Measurements from ENCODE around the gene MC3R.
"Not testable (repeated sequence)": the region's sequence is repeated elsewhere in the genome, so short reads cannot be mapped to it uniquely, and the experiment has no call there.

MC3R gene

GRCh38 chr20:56247954-56248782, at the start of gene MC3R:
Gene MC3R (plus strand): TSS chr20:56248732. CDS start chr20:56248844, 112 bp downstream.
- DNase-seq: peak; percentile 44

- no peak for DNase-seq
Observed at GRCh38 chr20:56200456-56200855, 48.1 kb upstream of the MC3R start.

- DNase-seq: no peak
Observed at GRCh38 chr20:56202493-56203077, 45.9 kb upstream of the MC3R start.

- DNase-seq: no peak
Observed at GRCh38 chr20:56204206-56204605, 44.3 kb upstream of the MC3R start.

GRCh38 chr20:56205346-56205745, 43.2 kb upstream of the MC3R start:
- no peak for DNase-seq

- DNase-seq: no peak
Observed at GRCh38 chr20:56207656-56208055, 40.9 kb upstream of the MC3R start.

- no peak for DNase-seq
Observed at GRCh38 chr20:56208121-56208520, 40.4 kb upstream of the MC3R start.

- DNase-seq: no peak
Observed at GRCh38 chr20:56211051-56211450, 37.5 kb upstream of the MC3R start.

GRCh38 chr20:56212091-56212490, 36.4 kb upstream of the MC3R start:
- no peak for DNase-seq

GRCh38 chr20:56213321-56213720, 35.2 kb upstream of the MC3R start:
- DNase-seq: no peak

GRCh38 chr20:56215115-56215514, 33.4 kb upstream of the MC3R start:
- no peak for DNase-seq

- no peak for DNase-seq
Observed at GRCh38 chr20:56217829-56218228, 30.7 kb upstream of the MC3R start.

GRCh38 chr20:56221186-56221585, 27.3 kb upstream of the MC3R start:
- DNase-seq: not testable (repeated sequence)

- DNase-seq: no peak
Observed at GRCh38 chr20:56222201-56222600, 26.3 kb upstream of the MC3R start.

GRCh38 chr20:56222945-56223344, 25.6 kb upstream of the MC3R start:
- no peak for DNase-seq

GRCh38 chr20:56223352-56223751, 25.2 kb upstream of the MC3R start:
- DNase-seq: no peak

GRCh38 chr20:56228021-56228420, 20.5 kb upstream of the MC3R start:
- no peak for DNase-seq

- DNase-seq: no peak
Observed at GRCh38 chr20:56229812-56230211, 18.7 kb upstream of the MC3R start.

- DNase-seq: no peak
Observed at GRCh38 chr20:56234110-56234509, 14.4 kb upstream of the MC3R start.

GRCh38 chr20:56237335-56237734, 11.2 kb upstream of the MC3R start:
- no peak for DNase-seq

- no peak for DNase-seq
Observed at GRCh38 chr20:56244259-56244658, 4.3 kb upstream of the MC3R start.

GRCh38 chr20:56245761-56246160, 2.8 kb upstream of the MC3R start:
- DNase-seq: no peak

GRCh38 chr20:56249244-56249955, 868 bp downstream of the MC3R start:
- DNase-seq: no peak

GRCh38 chr20:56249956-56250355, 1.4 kb downstream of the MC3R start:
- DNase-seq: no peak
